OCI-LY1 (cell line): Measurements from ENCODE around the gene ACRBP.

Experiments used
- H2AFZ ChIP-seq: fragments of 200-600 bp; sonication (generic), shearing (Covaris generic); 2 replicates; pipeline ENCODE4 v1.6.0; 2014; ENCODE audit warnings: antibody characterized with exemption, mild to moderate bottlenecking, low read length
- H3F3A ChIP-seq: fragments of 200-600 bp; sonication (generic), shearing (Covaris generic); 2 replicates; pipeline ENCODE4 v1.6.0; 2014; ENCODE audit warnings: mild to moderate bottlenecking, antibody characterized with exemption, low read length, moderate library complexity; ENCODE audit not compliant: insufficient read depth
- H3K27ac ChIP-seq: fragments of 200-600 bp; sonication (generic); 2 replicates; pipeline ENCODE4 v1.5.1; 2014; ENCODE audit warnings: low read length, mixed run types, mild to moderate bottlenecking, low read depth; ENCODE audit not compliant: poor library complexity, severe bottlenecking
- H3K27me3 ChIP-seq: fragments of 200-600 bp; sonication (generic); 2 replicates; pipeline ENCODE4 v1.6.0; 2014; ENCODE audit warnings: antibody characterized with exemption, mild to moderate bottlenecking, low read length, moderate library complexity; ENCODE audit not compliant: insufficient read depth
- H3K36me3 ChIP-seq: fragments of 200-600 bp; sonication (generic); 2 replicates; pipeline ENCODE4 v1.6.1; 2014; ENCODE audit warnings: mild to moderate bottlenecking, antibody characterized with exemption, low read length, moderate library complexity, mixed read lengths; ENCODE audit not compliant: insufficient read depth
- H3K4me1 ChIP-seq: fragments of 200-600 bp; sonication (generic); 2 replicates; pipeline ENCODE4 v1.5.1; 2014; ENCODE audit warnings: mild to moderate bottlenecking, low read length, moderate library complexity; ENCODE audit not compliant: insufficient read depth, severe bottlenecking
- H3K4me2 ChIP-seq: fragments of 200-600 bp; sonication (generic), shearing (Covaris generic); 2 replicates; pipeline ENCODE4 v1.6.1; 2014; ENCODE audit warnings: low read length
- H3K4me3 ChIP-seq: fragments of 200-600 bp; sonication (generic); 2 replicates; pipeline ENCODE4 v1.5.1; 2014; ENCODE audit warnings: low read length, low read depth, mild to moderate bottlenecking, mixed read lengths; ENCODE audit not compliant: poor library complexity, severe bottlenecking
- H3K79me2 ChIP-seq: fragments of 200-600 bp; shearing (Covaris generic); 2 replicates; pipeline ENCODE4 v1.6.1; 2016; ENCODE audit warnings: mixed run types, low read length, mixed read lengths; ENCODE audit not compliant: insufficient read depth
- H3K9ac ChIP-seq: fragments of 200-600 bp; sonication (generic), shearing (Covaris generic); 2 replicates; pipeline ENCODE4 v1.6.1; 2014; ENCODE audit warnings: mild to moderate bottlenecking, low read length, mixed read lengths
- H3K9me2 ChIP-seq: fragments of 200-600 bp; sonication (generic), shearing (Covaris generic); 2 replicates; pipeline ENCODE4 v1.6.1; 2014; ENCODE audit warnings: low read depth, mild to moderate bottlenecking, low read length, mixed read lengths
- H3K9me3 ChIP-seq: fragments of 200-600 bp; shearing (Covaris generic); 2 replicates; pipeline ENCODE4 v1.6.1; 2014; ENCODE audit warnings: low read length, mixed read lengths
- H4K20me1 ChIP-seq: fragments of 200-600 bp; sonication (generic), shearing (Covaris generic); 2 replicates; pipeline ENCODE4 v1.6.0; 2016; ENCODE audit warnings: mild to moderate bottlenecking, low read length; ENCODE audit not compliant: insufficient read depth
- CTCF ChIP-seq: fragments of 200-600 bp; sonication (generic), shearing (Covaris generic); IDR thresholded peaks from 2 replicates; pipeline ENCODE4 v1.5.1; 2017; ENCODE audit warnings: mild to moderate bottlenecking, antibody characterized with exemption, low read length, moderate library complexity, mixed read lengths
- EZH2 ChIP-seq: fragments of 200-600 bp; sonication (generic), shearing (Covaris generic); IDR thresholded peaks from 2 replicates; pipeline ENCODE4 v1.8.0; 2017; ENCODE audit warnings: borderline replicate concordance, mixed run types, mild to moderate bottlenecking, antibody characterized with exemption, low read length, moderate library complexity, mixed read lengths

ACRBP gene

GRCh38 chr12:6693832-6694355 lies 46.7 kb upstream of the ACRBP start:
- Histone ChIP-seq H2AFZ (no peak overlapping the region), H3K9ac (no peak overlapping the region), H3F3A (no peaks in the 10 kb centered on the region), H3K27me3 (no peaks in the 10 kb centered on the region), H3K4me1 (peaks cover 51% of the 10 kb centered on the region), H4K20me1 (no peaks in the 10 kb centered on the region), H3K36me3 (peaks cover 4% of the 10 kb centered on the region; the same call in 1 of the 2 replicates), H3K4me3 (no peak overlapping the region), H3K9me3 (no peaks in the 10 kb centered on the region), H3K27ac (no peak overlapping the region), H3K79me2 (peaks cover 8% of the 10 kb centered on the region), H3K9me2 (no peaks in the 10 kb centered on the region), H3K4me2 (no peak overlapping the region)
- TF ChIP-seq EZH2 (no peak), CTCF (no peak)

- no peaks in the 10 kb centered on the region for H3K9me2 ChIP-seq
- no peaks in the 10 kb centered on the region for H3K9me3 ChIP-seq
- no peak overlapping the region for H2AFZ ChIP-seq
- no peak for TF ChIP-seq EZH2
- TF ChIP-seq CTCF = no peak
- H3K79me2 ChIP-seq = peaks cover 18% of the 10 kb centered on the region
- no peaks in the 10 kb centered on the region for H4K20me1 ChIP-seq
- no peak overlapping the region for H3K27ac ChIP-seq
- H3K4me1 ChIP-seq = peaks cover 55% of the 10 kb centered on the region
- H3K36me3 ChIP-seq = peaks cover 4% of the 10 kb centered on the region; the same call in 1 of the 2 replicates
- H3F3A ChIP-seq = no peaks in the 10 kb centered on the region; the same call in 1 of the 2 replicates
- H3K4me3 ChIP-seq = no peak overlapping the region
- no peak overlapping the region for H3K4me2 ChIP-seq
- no peaks in the 10 kb centered on the region for H3K27me3 ChIP-seq
- no peak overlapping the region for H3K9ac ChIP-seq
These were observed 45.7 kb upstream of the ACRBP start for GRCh38 chr12:6692888-6693287.

- peaks cover 55% of the 10 kb centered on the region for H3K4me1 ChIP-seq
- no peaks in the 10 kb centered on the region for H3K27me3 ChIP-seq
- H3K79me2 ChIP-seq = peaks cover 32% of the 10 kb centered on the region
- no peaks in the 10 kb centered on the region for H3K9me3 ChIP-seq
- no peak overlapping the region for H2AFZ ChIP-seq
- no peaks in the 10 kb centered on the region; the same call in 1 of the 2 replicates for H3F3A ChIP-seq
- no peak overlapping the region for H3K9ac ChIP-seq
- H3K4me3 ChIP-seq = no peak overlapping the region
- no peaks in the 10 kb centered on the region for H4K20me1 ChIP-seq
- no peak overlapping the region for H3K4me2 ChIP-seq
- no peaks in the 10 kb centered on the region for H3K9me2 ChIP-seq
- H3K27ac ChIP-seq = no peak overlapping the region
- H3K36me3 ChIP-seq = peaks cover 15% of the 10 kb centered on the region
- no peak for TF ChIP-seq CTCF
- TF ChIP-seq EZH2 = no peak
These were observed 44.2 kb upstream of the ACRBP start for GRCh38 chr12:6691473-6691872.
